Activated T-helper 2 cell treated with anti-CD3 and anti-CD28 coated beads, Interferon-gamma antibody, Interleukin-2, Interleukin-4, amounts not matched to agents 10 μg/mL and 5 μg/mL and 100 μg/mL, durations not matched to agents 14 hours and 24 hours and 36 hours (primary cell): ENCODE results near the gene POLR3A. TPM values are rescaled to one million over a fixed set of nuclear protein-coding genes. Genes with fewer than 3 reads are reported as not detected.

ENCODE experiments used
- DNase-seq: peaks from one replicate; pipeline ENCODE4 v3.0.0; 2021; ENCODE audit warnings: low spot score
- H3K27ac Mint-ChIP-seq: one replicate; pipeline ENCODE4 v1.8.0; 2021; ENCODE audit warnings: mixed read lengths
- H3K27me3 Mint-ChIP-seq: one replicate; pipeline ENCODE4 v1.8.0; 2021; ENCODE audit warnings: low read depth, mixed read lengths
- H3K36me3 Mint-ChIP-seq: one replicate; pipeline ENCODE4 v1.8.0; 2021; ENCODE audit warnings: low read depth, mixed read lengths
- H3K4me1 Mint-ChIP-seq: one replicate; pipeline ENCODE4 v1.8.0; 2021; ENCODE audit warnings: low read depth, mixed read lengths
- H3K4me3 Mint-ChIP-seq: one replicate; pipeline ENCODE4 v1.8.0; 2021; ENCODE audit warnings: low read depth, mild to moderate bottlenecking, moderate library complexity, mixed read lengths
- H3K9me3 Mint-ChIP-seq: one replicate; pipeline ENCODE4 v1.8.0; 2021; ENCODE audit warnings: mixed read lengths
- intact Hi-C: fragments of 100-400 bp; cut with micrococcal nuclease; formaldehyde crosslinking; loops from one replicate; pipeline ENCODE4 v1.15.1; 2023
- total RNA-seq: library from RNA; stranded (reverse); gene quantifications from 2 replicates; pipeline ENCODE4 v1.2.3, GENCODE V29; 2022

POLR3A gene
- total RNA-seq, 1 donor from 2014 or later = 23.5 TPM

GRCh38 chr10:78044179-78044578 is 14.9 kb upstream of the POLR3A start:
- peaks cover 27% of the 10 kb centered on the region for H3K4me1 Mint-ChIP-seq
- intact Hi-C loops = no loop called here
- H3K27me3 Mint-ChIP-seq = no peaks in the 10 kb centered on the region

GRCh38 chr10:78042752-78043104 is 13.4 kb upstream of the POLR3A start:
- Mint-ChIP-seq H3K27me3 (no peaks in the 10 kb centered on the region), H3K27ac (no peak overlapping the region), H3K9me3 (no peaks in the 10 kb centered on the region), H3K4me1 (peaks cover 33% of the 10 kb centered on the region), H3K36me3 (peaks cover 51% of the 10 kb centered on the region), H3K4me3 (no peak overlapping the region)
- intact Hi-C loops = loop anchor here (1.0 kb wide), 1 partner anchor 8 kb away; no protein-coding TSS in a partner anchor
- no peak for DNase-seq

More at GRCh38 chr10:78044179-78044578, 14.9 kb upstream of the POLR3A start:
- Mint-ChIP-seq H3K9me3 (no peaks in the 10 kb centered on the region), H3K4me3 (no peak overlapping the region), H3K27ac (peak overlapping the region; percentile 0), H3K36me3 (peaks cover 38% of the 10 kb centered on the region)
- no peak for DNase-seq

GRCh38 chr10:78042058-78042751 is 12.9 kb upstream of the POLR3A start:
- no peak for DNase-seq
- H3K4me1 Mint-ChIP-seq = peaks cover 35% of the 10 kb centered on the region
- H3K4me3 Mint-ChIP-seq = no peak overlapping the region
- H3K9me3 Mint-ChIP-seq = no peaks in the 10 kb centered on the region
- H3K36me3 Mint-ChIP-seq = peaks cover 56% of the 10 kb centered on the region
- H3K27me3 Mint-ChIP-seq = no peaks in the 10 kb centered on the region
- intact Hi-C loops = loop anchor here (1.0 kb wide), 1 partner anchor 8 kb away; no protein-coding TSS in a partner anchor
- peak overlapping the region; percentile 8 for H3K27ac Mint-ChIP-seq

- Mint-ChIP-seq H3K4me1 (peaks cover 42% of the 10 kb centered on the region), H3K9me3 (no peaks in the 10 kb centered on the region), H3K27me3 (no peaks in the 10 kb centered on the region), H3K4me3 (no peak overlapping the region), H3K36me3 (peaks cover 64% of the 10 kb centered on the region), H3K27ac (peak overlapping the region; percentile 35)
- intact Hi-C loops = loop anchor here (1.0 kb wide), 1 partner anchor 7 kb away; no protein-coding TSS in a partner anchor
- DNase-seq = no peak
Measured at GRCh38 chr10:78041170-78042057, 12.1 kb upstream of the POLR3A start.

- no peaks in the 10 kb centered on the region for H3K9me3 Mint-ChIP-seq
- peaks cover 50% of the 10 kb centered on the region for H3K4me1 Mint-ChIP-seq
- no peak for DNase-seq
- peaks cover 81% of the 10 kb centered on the region for H3K36me3 Mint-ChIP-seq
- H3K4me3 Mint-ChIP-seq = no peak overlapping the region
- intact Hi-C loops = loop anchor here (10.0 kb wide), 1 partner anchor 115 kb away; the partner anchor contains the start of gene DLG5
- no peak overlapping the region for H3K27ac Mint-ChIP-seq
- no peaks in the 10 kb centered on the region for H3K27me3 Mint-ChIP-seq
Measured at GRCh38 chr10:78039743-78040142, 10.4 kb upstream of the POLR3A start.

- H3K4me3 Mint-ChIP-seq = no peak overlapping the region
Measured at GRCh38 chr10:78038791-78039547, 9.7 kb upstream of the POLR3A start.

GRCh38 chr10:78038105-78038504 is 8.8 kb upstream of the POLR3A start:
- peaks cover 87% of the 10 kb centered on the region for H3K36me3 Mint-ChIP-seq
- no peak overlapping the region for H3K27ac Mint-ChIP-seq
- no peaks in the 10 kb centered on the region for H3K9me3 Mint-ChIP-seq
- peak overlapping the region; percentile 49 for H3K4me3 Mint-ChIP-seq
- no peaks in the 10 kb centered on the region for H3K27me3 Mint-ChIP-seq
- intact Hi-C loops = loop anchor here (10.0 kb wide), 1 partner anchor 113 kb away; the partner anchor contains the start of gene DLG5
- DNase-seq = no peak
- H3K4me1 Mint-ChIP-seq = peaks cover 47% of the 10 kb centered on the region

More at GRCh38 chr10:78038791-78039547, 9.7 kb upstream of the POLR3A start:
- Mint-ChIP-seq H3K27ac (no peak overlapping the region), H3K36me3 (peaks cover 88% of the 10 kb centered on the region), H3K27me3 (no peaks in the 10 kb centered on the region), H3K4me1 (peaks cover 47% of the 10 kb centered on the region), H3K9me3 (no peaks in the 10 kb centered on the region)
- intact Hi-C loops = loop anchor here (10.0 kb wide), 1 partner anchor 114 kb away; the partner anchor contains the start of gene DLG5
- DNase-seq = no peak

- Mint-ChIP-seq H3K27ac (peak overlapping the region; percentile 58), H3K36me3 (peaks cover 68% of the 10 kb centered on the region), H3K9me3 (no peaks in the 10 kb centered on the region), H3K4me3 (peak overlapping the region; percentile 89), H3K4me1 (peaks cover 37% of the 10 kb centered on the region), H3K27me3 (no peaks in the 10 kb centered on the region)
- DNase-seq = no peak
- intact Hi-C loops = loop anchor here (10.0 kb wide), 1 partner anchor 111 kb away; the partner anchor contains the start of gene DLG5
Measured at GRCh38 chr10:78035933-78036583, 6.7 kb upstream of the POLR3A start.

- H3K27ac Mint-ChIP-seq = peak overlapping the region; percentile 58
- H3K4me1 Mint-ChIP-seq = peaks cover 35% of the 10 kb centered on the region
- no peak for DNase-seq
- intact Hi-C loops = loop anchor here (10.0 kb wide), 1 partner anchor 111 kb away; the partner anchor contains the start of gene DLG5
- no peaks in the 10 kb centered on the region for H3K9me3 Mint-ChIP-seq
- H3K36me3 Mint-ChIP-seq = peaks cover 62% of the 10 kb centered on the region
- peak overlapping the region; percentile 89 for H3K4me3 Mint-ChIP-seq
- no peaks in the 10 kb centered on the region for H3K27me3 Mint-ChIP-seq
Measured at GRCh38 chr10:78035437-78035836, 6.1 kb upstream of the POLR3A start.

- Mint-ChIP-seq H3K9me3 (no peaks in the 10 kb centered on the region), H3K36me3 (peaks cover 59% of the 10 kb centered on the region), H3K4me3 (peak overlapping the region; percentile 89), H3K27me3 (no peaks in the 10 kb centered on the region), H3K4me1 (peaks cover 37% of the 10 kb centered on the region), H3K27ac (peak overlapping the region; percentile 80)
- no peak for DNase-seq
- intact Hi-C loops = loop anchor here (10.0 kb wide), 1 partner anchor 110 kb away; the partner anchor contains the start of gene DLG5
Measured at GRCh38 chr10:78035025-78035424, 5.7 kb upstream of the POLR3A start.

- Mint-ChIP-seq H3K27me3 (no peaks in the 10 kb centered on the region), H3K27ac (peak within 1 kb of the TSS; percentile 80), H3K9me3 (no peaks in the 10 kb centered on the region), H3K4me3 (peak within 1 kb of the TSS; percentile 89), H3K36me3 (peaks cover 51% of the 10 kb centered on the region), H3K4me1 (peaks cover 35% of the 10 kb centered on the region)
- intact Hi-C loops = loop anchor here (1.0 to 10.0 kb wide), 7 partner anchors 8 to 1208 kb away; partner anchors contain the start of genes DLG5 and ZMIZ1
- peak; percentile 93 for DNase-seq
Measured at GRCh38 chr10:78033637-78034470, 4.5 kb upstream of the POLR3A start, which contains the start of gene RPS24. Gene RPS24 (plus strand): TSS chr10:78033863. CDS start chr10:78033902, 39 bp downstream.
